ENCODE measurements around the gene NCOR1. TPM values are rescaled to one million over a fixed set of nuclear protein-coding genes. Genes with fewer than 3 reads are reported as not detected.

Gene NCOR1
- total and polyA plus RNA-seq, 2 of the 13 experiments (the other 11 are each of a cell fraction or from before 2014, with no cell fraction given): 57.0 to 71.7 TPM

- no peak overlapping the region for H3K4me2 ChIP-seq (ENCODE audit: low read depth, low read length)
- no peak overlapping the region for H3K4me3 ChIP-seq (replicated peaks in 1 of 3; ENCODE audit: insufficient read depth in 1 of 3, low read depth in 2 of 3, low read length in 3 of 3)
- CTCF ChIA-PET (ENCODE audit: low intra/inter-chr PET ratio, low total read pairs): no interaction called here
These were observed 73.6 kb downstream of the NCOR1 start for GRCh38 chr17:16141685-16142084.

More at GRCh38 chr17:16141685-16142084, 73.6 kb downstream of the NCOR1 start:
- H2AFZ ChIP-seq (ENCODE audit: low read length): no peak overlapping the region
- no peaks in the 10 kb centered on the region for H3K79me2 ChIP-seq (ENCODE audit: insufficient read depth, low read length)
- no peak overlapping the region for H3K27ac ChIP-seq (ENCODE audit: extremely low read length, insufficient read depth, low read length)
- H3K36me3 ChIP-seq (replicated peaks in 1 of 2; ENCODE audit: control insufficient read depth in 1 of 2, insufficient read depth in 2 of 2, low read length in 2 of 2): peaks cover 8 to 61% of the 10 kb centered on the region in 2 experiments
- intact Hi-C loops (cut with micrococcal nuclease; ENCODE audit: unreplicated experiment): no loop called here
- POLR2A ChIA-PET: no interaction called here
- TF ChIP-seq ZNF597 (CRISPR knock-in tag; IDR thresholded peaks at IDR 0.05): no peak
- no peak for TF ChIP-seq HOMEZ (CRISPR knock-in tag; IDR thresholded peaks at IDR 0.05; ENCODE audit: low read depth)
- TF ChIP-seq ZBTB43 (CRISPR knock-in tag; conservative IDR thresholded peaks at IDR 0.05): no peak
- no peak for TF ChIP-seq CBFB (CRISPR knock-in tag; IDR thresholded peaks at IDR 0.05)
- no peak for TF ChIP-seq FOXP4 (CRISPR knock-in tag; IDR thresholded peaks at IDR 0.05)
- TF ChIP-seq SRSF4 (IDR thresholded peaks at IDR 0.05; ENCODE audit: low read depth, low read length, poor library complexity, severe bottlenecking): no peak
- no peak for FAIRE-seq
- no peaks in the 10 kb centered on the region for H3K4me1 ChIP-seq (ENCODE audit: insufficient read depth, low read length)
- H3K9me3 ChIP-seq (ENCODE audit: low read length): no peaks in the 10 kb centered on the region
- no peak for ATAC-seq
- no peak for DNase-seq (ENCODE audit: low spot score)
- H3K27me3 ChIP-seq (ENCODE audit: control insufficient read depth in 1 of 2, insufficient read depth in 2 of 2, low read length in 2 of 2): no peaks in the 10 kb centered on the region
- in situ Hi-C loops (cut with HindIII; ENCODE audit: extremely low pct_ligation_motif_present, low pct_unique_long_range_greater_than_20kb): no loop called here
- no TSS peak for BruUV-seq (replicated peaks)
- H3K9ac ChIP-seq (ENCODE audit: insufficient read depth, low read depth, low read length): no peak overlapping the region
- no peaks in the 10 kb centered on the region for H4K20me1 ChIP-seq (ENCODE audit: insufficient read depth, low read length)
